D721Med (cell line): ENCODE measurements around the gene CARD16.
"Not testable (repeated sequence)": the region's sequence is repeated elsewhere in the genome, so short reads cannot be mapped to it uniquely, and the experiment has no call there.

Experiments used
- DNase-seq: peaks from one replicate; pipeline ENCODE4 v3.0.0; 2011; ENCODE audit warnings: low spot score; ENCODE audit not compliant: insufficient read length
- FAIRE-seq: peaks from 2 replicates; lab custom pipeline; 2011; peaks lifted over from hg19 to GRCh38; lab: Jason Lieb, UNC
- TF ChIP-seq, protein P1 (sequence below): IDR thresholded peaks from 2 replicates; pipeline ENCODE4 v1.5.1; 2012; ENCODE audit warnings: mild to moderate bottlenecking, control low read depth; ENCODE audit not compliant: insufficient read depth; ENCODE audit errors: missing control alignments

The CARD16 gene

DNA sequence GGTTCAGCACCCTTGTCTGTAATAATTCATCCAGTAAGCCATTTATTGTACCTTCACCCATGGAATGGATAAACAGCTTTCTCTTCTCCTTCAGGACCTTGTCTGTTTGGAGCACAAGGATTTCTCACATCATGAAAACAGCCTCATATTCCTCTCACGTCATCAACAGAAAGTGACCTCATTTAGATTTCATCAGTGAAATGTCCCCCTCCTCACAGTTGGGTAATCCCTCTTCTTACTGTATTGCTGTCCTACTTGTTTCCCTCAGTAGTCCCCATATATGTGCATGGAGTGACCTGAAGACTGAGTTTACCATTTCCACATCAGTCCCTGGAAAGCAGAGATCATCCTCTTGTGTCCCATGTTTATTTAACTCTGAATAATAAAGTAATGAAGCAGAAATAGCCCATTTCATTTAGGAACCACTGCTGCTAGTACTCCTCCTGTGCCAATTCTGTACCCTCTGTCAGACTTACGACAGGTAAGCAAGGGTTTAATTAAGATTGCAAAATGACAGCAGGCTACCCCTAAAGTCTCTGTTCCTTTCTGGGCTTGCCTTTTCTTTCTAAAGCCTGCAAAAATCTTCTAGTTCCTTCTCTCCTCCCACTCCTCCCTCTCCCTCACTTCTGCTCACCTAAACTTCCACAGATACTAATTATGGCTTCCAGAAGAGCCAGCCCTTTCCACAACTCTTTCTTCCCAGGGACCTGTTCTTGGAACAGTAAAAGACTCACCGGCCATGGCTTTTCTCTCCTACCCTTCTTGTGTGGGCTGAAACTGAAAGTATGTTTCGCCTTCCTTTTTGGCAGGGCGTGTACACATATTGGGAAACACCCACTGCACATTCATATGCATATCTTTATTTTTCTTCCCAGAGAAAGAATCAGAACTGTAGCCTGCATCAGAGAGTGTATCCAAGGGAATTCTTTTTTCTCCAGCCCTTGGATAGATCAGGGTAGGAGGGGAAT lies at the start of gene CARD16:
TSS of gene CARD16 (minus strand) at position 779 of the 968 bp plus-strand sequence. CDS start at position 741, 38 bp downstream.
- FAIRE-seq: not testable (repeated sequence)

DNA sequence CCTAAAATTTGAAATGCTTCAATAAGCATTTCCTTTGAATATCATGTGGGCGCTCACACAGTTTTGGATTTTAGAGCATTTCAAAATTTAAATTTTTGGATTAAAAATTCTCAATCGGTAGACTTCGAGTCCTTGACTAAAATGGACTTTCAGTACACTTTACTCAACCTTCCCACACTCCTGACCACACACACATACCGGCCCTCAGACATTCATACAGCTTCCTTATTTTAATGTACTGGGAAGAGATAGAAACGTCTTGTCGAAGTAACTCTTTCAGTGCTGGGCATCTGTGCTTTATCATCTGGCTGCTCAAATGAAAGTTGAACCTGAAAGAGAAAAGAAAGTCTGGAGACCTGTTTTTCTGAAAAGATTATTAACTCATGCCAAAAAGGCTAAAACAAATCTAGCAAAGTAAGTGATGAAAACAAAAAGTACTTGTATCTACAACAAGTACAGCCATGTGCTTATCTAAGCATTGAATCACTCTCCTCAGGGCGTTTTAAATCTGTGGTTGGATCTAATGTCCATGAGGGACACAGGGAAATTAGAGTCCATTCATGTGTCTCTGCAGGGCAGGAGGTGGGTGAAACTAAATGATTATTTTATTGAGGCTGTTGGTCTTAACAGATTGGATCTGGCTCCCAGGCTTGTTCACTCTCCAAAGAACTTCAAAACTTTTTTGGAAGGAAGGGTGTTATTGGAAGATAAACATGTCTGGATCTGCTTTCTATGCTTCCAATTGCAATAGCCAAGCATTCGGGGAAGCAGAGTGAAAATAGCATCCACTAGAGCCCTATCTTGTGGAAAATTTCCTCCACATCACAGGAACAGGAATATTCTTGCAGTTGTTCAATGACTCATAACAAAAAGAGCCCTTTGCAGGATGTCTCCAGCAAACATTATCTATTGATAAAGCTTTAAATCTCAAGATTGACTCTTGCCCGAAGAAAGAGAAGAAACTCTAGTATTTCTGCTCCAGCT lies 47.4 kb upstream of the CARD16 start:
- TF ChIP-seq, protein P1, sequence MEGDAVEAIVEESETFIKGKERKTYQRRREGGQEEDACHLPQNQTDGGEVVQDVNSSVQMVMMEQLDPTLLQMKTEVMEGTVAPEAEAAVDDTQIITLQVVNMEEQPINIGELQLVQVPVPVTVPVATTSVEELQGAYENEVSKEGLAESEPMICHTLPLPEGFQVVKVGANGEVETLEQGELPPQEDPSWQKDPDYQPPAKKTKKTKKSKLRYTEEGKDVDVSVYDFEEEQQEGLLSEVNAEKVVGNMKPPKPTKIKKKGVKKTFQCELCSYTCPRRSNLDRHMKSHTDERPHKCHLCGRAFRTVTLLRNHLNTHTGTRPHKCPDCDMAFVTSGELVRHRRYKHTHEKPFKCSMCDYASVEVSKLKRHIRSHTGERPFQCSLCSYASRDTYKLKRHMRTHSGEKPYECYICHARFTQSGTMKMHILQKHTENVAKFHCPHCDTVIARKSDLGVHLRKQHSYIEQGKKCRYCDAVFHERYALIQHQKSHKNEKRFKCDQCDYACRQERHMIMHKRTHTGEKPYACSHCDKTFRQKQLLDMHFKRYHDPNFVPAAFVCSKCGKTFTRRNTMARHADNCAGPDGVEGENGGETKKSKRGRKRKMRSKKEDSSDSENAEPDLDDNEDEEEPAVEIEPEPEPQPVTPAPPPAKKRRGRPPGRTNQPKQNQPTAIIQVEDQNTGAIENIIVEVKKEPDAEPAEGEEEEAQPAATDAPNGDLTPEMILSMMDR: no peak
- FAIRE-seq (no peak), DNase-seq (no peak)

More for the DNA sequence above, at the start of gene CARD16:
- not testable (repeated sequence) for DNase-seq

DNA sequence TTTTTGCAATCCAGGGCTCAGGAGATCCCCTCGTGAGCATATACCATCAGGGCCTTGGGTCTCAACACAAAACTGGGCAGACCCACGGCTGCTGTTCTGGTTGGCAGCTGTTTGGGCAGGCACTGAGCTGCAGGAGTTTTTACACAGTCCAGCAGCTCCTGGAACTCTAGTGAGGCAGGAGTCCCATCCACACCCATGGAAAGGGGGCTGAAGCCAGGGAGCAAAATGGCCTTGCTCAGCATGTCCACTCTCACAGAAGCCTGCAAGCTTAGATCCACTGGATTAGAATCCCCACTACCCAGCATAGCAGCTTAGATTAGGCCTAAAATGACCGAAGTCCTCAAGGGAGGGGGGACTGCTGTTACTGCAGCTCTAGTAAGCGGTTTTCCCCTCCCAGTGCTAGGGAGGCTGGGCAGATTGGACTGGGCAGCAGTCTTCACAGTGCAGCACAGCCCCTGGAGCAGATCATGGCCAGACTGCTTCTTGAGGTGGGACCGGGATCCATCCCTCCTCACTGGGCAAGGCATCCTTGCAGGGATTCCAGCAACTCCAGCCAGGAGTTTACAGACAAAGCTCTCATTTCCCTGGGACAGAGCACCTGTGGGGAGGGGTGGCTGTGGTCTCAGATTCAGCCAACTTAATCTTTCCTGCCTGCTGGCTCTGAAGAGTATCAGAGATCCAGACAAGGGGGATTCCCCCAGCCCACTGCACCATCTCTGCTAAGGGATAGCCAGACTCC lies 36.4 kb upstream of the CARD16 start:
- FAIRE-seq (no peak), DNase-seq (no peak)
- TF ChIP-seq, protein P1: no peak

DNA sequence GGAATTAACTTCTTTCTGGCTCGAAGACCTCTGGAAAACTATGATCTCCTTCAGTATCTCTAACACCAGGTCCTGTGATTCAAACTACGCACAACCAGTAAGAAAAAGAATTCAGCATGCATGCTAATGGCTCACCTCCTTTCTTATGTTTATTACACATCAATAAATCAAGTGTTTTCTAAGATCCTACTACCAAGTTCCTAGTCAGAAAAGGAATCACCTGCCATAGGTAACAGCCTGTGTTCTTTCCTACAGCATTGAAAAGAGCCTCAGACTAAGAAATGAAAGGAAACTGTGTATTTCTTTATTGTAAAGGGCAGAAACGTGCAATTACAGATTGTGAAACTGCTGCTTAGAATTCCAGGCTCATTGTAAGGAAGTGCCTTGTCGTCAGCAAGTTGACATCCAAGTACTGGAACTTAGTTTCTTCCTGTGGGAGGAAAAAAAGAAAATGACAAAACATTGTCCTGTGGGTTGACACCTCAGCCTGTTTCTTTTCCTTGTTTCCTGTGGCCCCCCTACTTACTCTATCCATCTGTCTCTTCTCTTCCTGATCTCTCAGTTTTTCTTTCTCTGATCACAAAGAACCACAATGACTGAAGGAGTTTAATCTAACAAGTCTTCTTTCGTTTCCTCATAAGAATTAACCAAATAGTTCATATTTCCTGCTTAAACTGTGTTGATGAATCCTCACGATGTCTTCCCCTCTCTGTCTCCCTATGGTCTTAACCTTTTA lies 35.2 kb upstream of the CARD16 start:
- FAIRE-seq, DNase-seq: not testable (repeated sequence)

DNA sequence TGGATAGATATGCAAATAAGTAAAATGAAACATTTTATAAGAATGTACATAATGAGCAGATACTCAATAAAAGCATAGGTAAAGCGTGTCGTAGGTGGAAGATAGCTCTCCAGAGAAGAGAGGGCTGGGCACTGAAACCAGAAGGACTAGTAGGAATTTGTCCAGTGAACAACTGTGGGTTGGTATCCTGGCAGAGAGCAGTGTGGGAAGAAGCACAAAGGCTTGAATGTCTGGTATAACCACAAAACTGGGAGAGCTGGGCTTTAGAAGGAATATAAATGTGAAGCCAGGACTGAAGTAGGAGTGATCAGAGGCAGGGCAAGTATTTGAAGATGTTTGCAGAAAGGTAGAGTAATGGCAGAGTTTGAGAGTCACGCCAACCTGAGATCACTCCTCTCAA lies 33.1 kb upstream of the CARD16 start:
- no peak for FAIRE-seq
- DNase-seq: no peak
- TF ChIP-seq, protein P1: no peak

DNA sequence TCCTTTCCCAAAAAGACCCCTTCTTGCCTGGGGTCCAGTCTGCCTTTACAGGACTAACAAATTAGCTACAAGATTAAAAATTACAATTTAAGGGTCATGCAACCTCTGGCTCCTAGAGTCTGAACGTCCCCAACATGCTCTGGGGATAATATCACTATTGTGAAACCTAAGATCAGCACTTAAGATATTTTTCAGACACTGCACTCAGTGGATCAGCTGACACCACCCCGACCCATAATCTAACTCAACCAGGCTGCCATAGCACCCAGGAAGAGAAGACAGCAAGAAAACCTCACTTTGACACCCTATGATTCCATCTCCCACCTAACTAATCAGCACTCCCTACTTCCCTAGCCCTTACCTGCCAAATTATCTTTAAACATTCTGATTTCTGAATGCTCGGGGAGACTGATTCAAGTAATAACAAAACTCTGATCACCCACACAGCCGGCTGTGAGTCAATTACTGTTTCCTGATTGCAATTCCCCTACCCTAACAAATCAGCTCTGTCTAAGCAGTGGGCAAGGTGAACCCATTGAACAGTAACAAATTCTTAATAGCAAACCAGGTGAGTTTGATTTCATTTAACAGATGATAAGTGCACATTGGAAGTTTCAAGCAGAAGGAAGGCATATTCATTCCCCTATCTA lies 32.1 kb upstream of the CARD16 start:
- DNase-seq, FAIRE-seq: not testable (repeated sequence)

DNA sequence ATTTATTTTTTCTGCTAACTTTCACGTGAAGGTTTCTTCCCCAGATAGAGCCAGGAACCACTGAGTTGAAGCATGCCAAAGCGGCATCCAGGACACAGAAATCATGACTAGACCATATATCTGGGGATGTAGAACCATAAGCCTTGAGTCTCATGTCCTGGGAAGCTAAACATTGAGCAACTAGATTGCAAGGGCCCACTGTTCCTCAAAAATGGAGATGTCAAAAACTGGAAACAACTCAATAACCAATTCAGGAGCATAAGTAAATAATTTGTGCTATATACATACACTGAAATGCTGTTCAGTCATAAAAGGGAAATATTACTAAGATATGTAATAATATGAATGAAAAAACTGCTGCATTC lies 29.0 kb upstream of the CARD16 start:
- FAIRE-seq (no peak), DNase-seq (no peak)
- TF ChIP-seq, protein P1: no peak
